Astrocyte (in vitro differentiated cells and primary cell): Measurements from ENCODE around the gene NEURL1.
A peak's percentile ranks its signal among the peaks of the same experiment; 100 is the strongest.

Source experiments
- CTCF ChIP-seq: IDR thresholded peaks from 2 replicates; pipeline ENCODE4 v1.5.1; 2011; ENCODE audit warnings: low read depth, mild to moderate bottlenecking, inconsistent platforms, low read length, moderate library complexity; ENCODE audit not compliant: insufficient read depth
- EZH2 ChIP-seq: IDR thresholded peaks from 2 replicates; pipeline ENCODE4 v1.6.1; 2012; ENCODE audit warnings: mild to moderate bottlenecking, low read length, inconsistent platforms; ENCODE audit not compliant: insufficient read depth

DNA sequence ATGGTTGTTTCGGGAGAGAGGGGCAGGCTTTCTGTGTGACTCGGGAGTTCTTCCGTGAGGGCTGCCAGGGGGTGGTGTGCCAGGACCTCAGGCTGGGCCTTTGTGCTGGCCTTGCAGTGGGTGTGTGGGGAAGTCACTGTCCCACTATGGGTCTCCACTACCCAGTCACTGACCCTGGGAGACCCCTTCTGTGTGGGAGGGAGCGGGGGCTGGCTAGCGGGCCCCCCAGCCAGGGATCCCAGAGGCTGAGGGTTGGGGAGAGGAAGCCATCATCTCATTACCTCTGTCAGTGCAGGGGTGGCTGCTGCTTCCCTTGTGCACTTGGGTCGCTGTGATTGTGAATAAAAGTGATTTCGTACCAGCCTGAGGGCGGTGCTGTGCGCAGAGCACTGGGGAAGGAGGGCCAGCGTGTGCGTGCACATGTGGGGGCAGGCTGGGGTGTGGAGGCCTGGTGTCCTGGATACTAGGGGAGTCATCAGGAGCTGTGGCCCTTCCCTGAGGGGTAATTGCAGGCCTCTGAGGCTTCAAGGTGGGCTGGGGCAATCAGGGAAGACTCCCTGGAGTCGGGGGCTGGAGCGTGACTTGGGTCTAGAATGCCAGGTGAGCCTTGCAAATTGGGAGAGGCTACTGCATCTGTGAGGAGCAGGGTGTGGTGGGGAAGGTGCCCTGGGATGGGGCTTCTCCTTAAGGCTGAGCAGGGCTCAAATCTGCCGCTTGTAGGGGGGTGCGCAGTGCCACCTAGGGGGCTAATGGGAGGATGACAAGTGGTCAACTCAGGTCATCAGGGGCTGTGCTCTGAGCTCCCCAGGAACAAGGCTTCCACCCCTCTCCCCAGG lies 98.9 kb downstream of the NEURL1 start:
- TF ChIP-seq CTCF (peak; percentile 59), EZH2 (no peak)
